GM12878 (cell line): ENCODE measurements around the gene HMGN4. TPM values are rescaled to one million over a fixed set of nuclear protein-coding genes. Genes with fewer than 3 reads are reported as not detected.

Experiments used
- ATAC-seq: fragments of 200-7000 bp; cut with Tn5 transposase; 3 replicates; pipeline ENCODE4 v1.9.1; 2020; ENCODE audit warnings: mild to moderate bottlenecking, moderate library complexity
- BruUV-seq: library from RNA; stranded (reverse); fragments of 400-500 nt; replicated peaks from 2 replicates; lab custom pipeline; 2021; lab: Mats Ljungman, UMichigan
- CTCF ChIA-PET: fragments of 300-600 bp; sonication (Branson Sonifier 250); formaldehyde crosslinking; extraction: SDS; loops from one replicate; lab custom pipeline; 2021; ENCODE audit warnings: inconsistent platforms; lab: Yijun Ruan, JAX
- POLR2A ChIA-PET: fragments of 350-600 bp; formaldehyde crosslinking; extraction: SDS; loops from one replicate; lab custom pipeline; 2021; ENCODE audit warnings: inconsistent platforms; lab: Charles Lee
- RAD21 ChIA-PET: fragments of 300-600 bp; sonication (Branson Sonifier 250); formaldehyde crosslinking; loops from one replicate; lab custom pipeline; 2023; ENCODE audit warnings: antibody characterized with exemption; ENCODE audit not compliant: unreplicated experiment; lab: Charles Lee
- SMC1A ChIA-PET: fragments of 300-600 bp; sonication (Branson Sonifier 250); formaldehyde crosslinking; loops from one replicate; lab custom pipeline; 2023; ENCODE audit not compliant: unreplicated experiment, uncharacterized antibody; lab: Charles Lee
- DNase-seq: peaks from one replicate; pipeline ENCODE4 v3.0.0-alpha.2; 2011; ENCODE audit warnings: low read depth, low spot score
- FAIRE-seq: peaks from 3 replicates; lab custom pipeline; 2011; peaks lifted over from hg19 to GRCh38; lab: Jason Lieb, UNC
- H2AFZ ChIP-seq: 2 replicates; pipeline ENCODE4 v1.6.0; 2011; ENCODE audit warnings: low read depth, low read length, control low read depth; ENCODE audit not compliant: control insufficient read depth
- H3K27ac ChIP-seq: 2 replicates; pipeline ENCODE4 v1.5.1; 2011; ENCODE audit warnings: control low read depth; ENCODE audit not compliant: control insufficient read depth, insufficient read depth
- H3K27me3 ChIP-seq, 2 experiments: replicated peaks in 1 of 2; 2 replicates each; pipeline versions ENCODE4 v1.6.0 to v1.6.1; 2011; ENCODE audit warnings: low read length in 1 of 2; ENCODE audit not compliant: control insufficient read depth in 2 of 2, insufficient read depth in 2 of 2
- H3K36me3 ChIP-seq, 2 experiments: 2 replicates each; pipeline ENCODE4 v1.5.1; 2011; ENCODE audit warnings: low read length in 1 of 2; ENCODE audit not compliant: control insufficient read depth in 2 of 2, insufficient read depth in 2 of 2
- H3K4me1 ChIP-seq: 2 replicates; pipeline ENCODE4 v1.6.1; 2011; ENCODE audit warnings: mild to moderate bottlenecking, low read length, moderate library complexity, mixed read lengths; ENCODE audit not compliant: control insufficient read depth, insufficient read depth
- H3K4me2 ChIP-seq: 2 replicates; pipeline ENCODE4 v1.6.0; 2011; ENCODE audit warnings: control low read depth; ENCODE audit not compliant: control insufficient read depth, insufficient read depth
- H3K4me3 ChIP-seq: fragments of 200-600 bp; sonication (generic); 2 replicates; pipeline ENCODE4 v1.5.1; 2016
- H3K79me2 ChIP-seq: 2 replicates; pipeline ENCODE4 v1.6.0; 2011; ENCODE audit warnings: low read length; ENCODE audit not compliant: control insufficient read depth, insufficient read depth
- H3K9ac ChIP-seq: 2 replicates; pipeline ENCODE4 v1.8.0; 2011; ENCODE audit warnings: low read length, control low read depth, mixed read lengths; ENCODE audit not compliant: control insufficient read depth, insufficient read depth
- H3K9me3 ChIP-seq: replicated peaks from 3 replicates; pipeline ENCODE4 v1.5.1; 2011; ENCODE audit warnings: mild to moderate bottlenecking, low read length; ENCODE audit not compliant: control insufficient read depth, insufficient read depth
- H4K20me1 ChIP-seq: 2 replicates; pipeline ENCODE4 v1.6.0; 2011; ENCODE audit not compliant: control insufficient read depth, insufficient read depth
- ATF7 ChIP-seq: fragments of 450-650 bp; IDR thresholded peaks from 2 replicates; pipeline ENCODE4 v1.6.1; 2016; ENCODE audit warnings: low read depth, mild to moderate bottlenecking
- BHLHE40 ChIP-seq, 2 experiments: fragments of 450-650 bp in 1 of 2; IDR thresholded peaks; 2 replicates each; pipeline ENCODE4 v1.6.1; 2011 to 2017; ENCODE audit warnings: low read depth in 2 of 2, borderline replicate concordance in 1 of 2, improper control_type of control experiment in 1 of 2, low read length in 1 of 2, mild to moderate bottlenecking in 1 of 2
- CBX3 ChIP-seq: fragments of 200-600 bp; sonication (generic); IDR thresholded peaks from 2 replicates; pipeline ENCODE4 v1.6.1; 2016; ENCODE audit warnings: low read depth, borderline replicate concordance
- CBX5 ChIP-seq: sonication (generic); IDR thresholded peaks from 2 replicates; pipeline ENCODE4 v1.6.1; 2016; ENCODE audit warnings: low read depth, moderate library complexity, mild to moderate bottlenecking, inconsistent platforms
- E2F8 ChIP-seq: fragments of 450-650 bp; IDR thresholded peaks from 2 replicates; pipeline ENCODE4 v1.6.1; 2018; ENCODE audit warnings: mild to moderate bottlenecking, low read depth, moderate library complexity; ENCODE audit not compliant: partially characterized antibody
- E4F1 ChIP-seq: fragments of 450-650 bp; IDR thresholded peaks from 2 replicates; pipeline ENCODE4 v1.6.1; 2018; ENCODE audit warnings: borderline replicate concordance, mild to moderate bottlenecking; ENCODE audit not compliant: partially characterized antibody
- EP300 ChIP-seq, 2 experiments: fragments of 150-350 bp in 1 of 2; IDR thresholded peaks; 2 replicates each; pipeline ENCODE4 v1.6.1; 2011 to 2012; ENCODE audit warnings: low read depth in 2 of 2, low read length in 2 of 2, borderline replicate concordance in 1 of 2, improper control_type of control experiment in 1 of 2, inconsistent platforms in 1 of 2; ENCODE audit not compliant: control insufficient read depth in 1 of 2
- HSF1 ChIP-seq: fragments of 150-350 bp; IDR thresholded peaks from 2 replicates; pipeline ENCODE4 v1.6.1; 2014; ENCODE audit warnings: mild to moderate bottlenecking, low read depth, low read length
- IKZF2 ChIP-seq, 2 experiments: fragments of 450-650 bp; IDR thresholded peaks; 2 replicates each; pipeline ENCODE4 v1.6.1; 2017; ENCODE audit warnings: mild to moderate bottlenecking in 2 of 2, moderate library complexity in 2 of 2
- KAT2A ChIP-seq: conservative IDR thresholded peaks from 2 replicates; pipeline ENCODE4 v1.6.1; 2011; ENCODE audit warnings: low read depth, low read length; ENCODE audit not compliant: control insufficient read depth
- NFXL1 ChIP-seq: fragments of 450-650 bp; IDR thresholded peaks from 2 replicates; pipeline ENCODE4 v1.6.1; 2017; ENCODE audit warnings: antibody characterized with exemption, mild to moderate bottlenecking, borderline replicate concordance
- POLR2AphosphoS2 ChIP-seq: IDR thresholded peaks from 2 replicates; pipeline ENCODE4 v1.6.1; 2011; ENCODE audit warnings: low read depth, mild to moderate bottlenecking, low read length, improper control_type of control experiment, moderate library complexity
- RAD21 ChIP-seq: IDR thresholded peaks from 2 replicates; pipeline ENCODE4 v1.6.1; 2011; ENCODE audit warnings: mild to moderate bottlenecking, low read depth, low read length, moderate library complexity; ENCODE audit not compliant: insufficient read depth
- SIX5 ChIP-seq: IDR thresholded peaks from 2 replicates; pipeline ENCODE4 v1.6.1; 2011; ENCODE audit warnings: mild to moderate bottlenecking, low read depth, low read length, moderate library complexity; ENCODE audit not compliant: severe bottlenecking
- SMAD1 ChIP-seq: fragments of 450-650 bp; IDR thresholded peaks from 2 replicates; pipeline ENCODE4 v1.6.1; 2018; ENCODE audit warnings: mild to moderate bottlenecking, low read depth; ENCODE audit not compliant: partially characterized antibody
- ZNF217 ChIP-seq: fragments of 450-650 bp; IDR thresholded peaks from 2 replicates; pipeline ENCODE4 v1.6.1; 2017; ENCODE audit warnings: antibody characterized with exemption, mild to moderate bottlenecking
- ZNF274 ChIP-seq: IDR thresholded peaks from one replicate; pipeline ENCODE4 v1.8.0; 2011; ENCODE audit not compliant: insufficient read length, insufficient read depth
- ZZZ3 ChIP-seq: IDR thresholded peaks from 2 replicates; pipeline ENCODE4 v1.6.1; 2011; ENCODE audit warnings: low read depth; ENCODE audit not compliant: control insufficient read depth, insufficient read length
- in situ Hi-C: fragments of 300-500 bp; cut with MboI; formaldehyde crosslinking; loops from 9 replicates; pipeline ENCODE4 v1.14.3; 2018; ENCODE audit warnings: mixed read lengths
- intact Hi-C: fragments of 100-400 bp; cut with micrococcal nuclease; formaldehyde crosslinking; loops from one replicate; pipeline ENCODE4 v1.14.2; 2022; ENCODE audit not compliant: unreplicated experiment
- polyA plus RNA-seq, 11 experiments: library from polyadenylated mRNA; depleted of rRNA in 4 of 11; unstranded in 6 of 11; stranded (reverse) in 5 of 11; fragments of >200 nt; fragmentation: Nextera tagmentation in 4 of 11; fragmentation: Illumina TruSeq in 1 of 11; extraction: Ambion mirVana in 4 of 11; extraction: Trizol in 1 of 11; gene quantifications; 1 replicate in 1 of 11; 2 replicates in 10 of 11; pipeline versions ENCODE4 v1.2.1 to v1.2.3, GENCODE V29; 2011 to 2016; ENCODE audit warnings: inconsistent platforms in 2 of 11, missing spikeins in 2 of 11, low read depth in 1 of 11
- total RNA-seq, 4 experiments: library from RNA; depleted of rRNA in 3 of 4; stranded (reverse); fragments of >200 nt in 3 of 4; fragmentation: Illumina TruSeq in 1 of 4; extraction: Trizol in 1 of 4; gene quantifications; 2 replicates each; pipeline versions ENCODE4 v1.2.1 to v1.2.3, GENCODE V29; 2013 to 2021

The HMGN4 gene
- total and polyA plus RNA-seq, 10 of the 15 experiments (the other 5 are each of a cell fraction or from before 2014, with no cell fraction given) = 26.7 to 99.1 (median 76.7) TPM

- TF ChIP-seq CBX3 (no peak), SIX5 (no peak), NFXL1 (no peak), SMAD1 (no peak), ATF7 (no peak), CBX5 (no peak), RAD21 (peak; percentile 34), IKZF2 (IDR thresholded peaks at IDR 0.05) (peak in 1 of 2 experiments; percentile 20; a peak in 1 of 4 replicates), BHLHE40 (IDR thresholded peaks at IDR 0.05; ENCODE audit: borderline replicate concordance in 1 of 2, low read depth in 2 of 2, low read length in 1 of 2) (no peak), KAT2A (no peak), POLR2AphosphoS2 (no peak)
Measured at GRCh38 chr6:26543953-26544352, 5.8 kb downstream of the HMGN4 start (continued).

- peaks cover 5 to 12% of the 10 kb centered on the region in 2 experiments for H3K36me3 ChIP-seq
- ChIA-PET CTCF (interaction anchor here (1.1 kb wide), 2 partner anchors 32 to 106 kb away, joined by 3 to 4 read pairs; no protein-coding TSS in a partner anchor), SMC1A (interaction anchor here (1.0 to 1.3 kb wide), 2 partner anchors 11 to 12 kb away, joined by 3 to 4 read pairs; no protein-coding TSS in a partner anchor), RAD21 (no interaction called here), POLR2A (no interaction called here)
- intact Hi-C loops (no loop called here), in situ Hi-C loops (no loop called here)
- H2AFZ ChIP-seq = no peak overlapping the region
- H3K9me3 ChIP-seq = no peaks in the 10 kb centered on the region
- no peak overlapping the region for H3K27ac ChIP-seq
- FAIRE-seq (no peak), DNase-seq (no peak), ATAC-seq (no peak)
- H3K27me3 ChIP-seq = no peaks in the 10 kb centered on the region
- peaks cover 23% of the 10 kb centered on the region for H3K79me2 ChIP-seq
- no peak overlapping the region for H3K4me2 ChIP-seq
- BruUV-seq = no TSS peak
- H3K4me1 ChIP-seq = no peaks in the 10 kb centered on the region
- no peak overlapping the region for H3K9ac ChIP-seq
- no peak overlapping the region for H3K4me3 ChIP-seq
- H4K20me1 ChIP-seq = no peaks in the 10 kb centered on the region
- TF ChIP-seq E2F8 (no peak), EP300 (IDR thresholded peaks at IDR 0.05; ENCODE audit: borderline replicate concordance in 1 of 2, control insufficient read depth in 1 of 2, low read depth in 2 of 2, low read length in 2 of 2) (no peak), HSF1 (no peak), E4F1 (no peak), ZNF217 (no peak), ZZZ3 (no peak), ZNF274 (no peak)
Measured at GRCh38 chr6:26544473-26544872, 6.3 kb downstream of the HMGN4 start.
